SIG-M5 (cell line): ENCODE data around the gene MDC1.

Experiments
- DNase-seq: peaks from one replicate; lab custom pipeline; 2025; lab: John Stamatoyannopoulos, UW

The MDC1 gene

DNA sequence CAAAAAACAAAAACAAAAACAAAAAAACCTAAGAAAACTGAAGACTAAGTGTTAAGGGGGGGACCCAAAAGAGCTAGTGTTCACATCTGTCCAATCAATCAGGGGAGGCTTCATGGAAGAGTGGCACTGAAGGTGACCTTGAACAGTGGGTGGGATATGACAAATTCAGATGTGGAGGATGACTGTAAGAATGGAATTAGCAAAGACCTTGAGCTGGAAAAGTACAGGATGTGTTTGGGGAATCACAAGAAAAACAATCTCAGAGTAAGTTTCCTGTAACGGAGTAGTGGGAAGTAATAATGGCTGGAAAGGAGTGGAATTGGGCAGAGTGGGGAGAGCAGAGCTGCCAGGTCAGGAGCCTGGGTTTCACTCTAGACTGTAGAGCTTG, 30.2 kb upstream of the MDC1 start:
- DNase-seq: no peak

DNA sequence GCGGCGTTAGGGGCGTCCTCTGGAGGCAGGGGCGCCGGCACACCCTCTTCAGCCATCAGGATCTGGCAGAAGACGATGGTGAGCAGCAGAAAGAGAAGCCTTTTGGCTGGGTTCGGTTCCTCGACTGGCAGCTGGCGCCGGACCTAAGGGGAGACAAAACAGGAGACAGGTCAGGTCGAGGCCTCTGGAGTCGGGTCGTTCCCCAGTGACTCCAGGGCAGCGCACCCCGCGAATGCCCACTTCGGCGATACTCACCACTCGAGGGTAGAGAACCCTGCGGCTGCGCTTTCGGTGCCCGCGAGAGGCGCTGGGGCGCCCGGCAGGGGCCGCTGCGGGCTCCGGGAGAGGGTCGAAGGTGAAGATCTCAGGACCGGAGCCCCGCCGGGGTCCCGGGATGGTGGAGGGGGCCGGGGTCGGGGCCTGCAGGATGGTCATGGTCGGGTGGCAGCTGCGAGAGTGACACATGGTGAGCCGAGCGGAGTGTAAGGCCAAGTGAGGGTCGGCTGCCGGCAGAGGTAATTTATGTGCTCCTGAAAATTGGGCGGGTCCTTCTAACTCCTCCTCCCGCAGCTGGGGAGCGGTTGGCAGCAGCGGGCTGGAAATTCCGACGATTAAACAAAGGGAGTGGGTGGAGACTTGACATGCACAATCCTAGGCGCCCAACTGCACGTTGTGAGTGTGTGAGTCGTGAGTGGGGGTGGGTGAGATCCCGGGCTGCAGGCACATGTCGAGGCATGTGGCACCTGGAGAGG, 27.1 kb upstream of the MDC1 start, which contains the start of gene IER3:
IER3 (minus strand) TSS at position 494 of the 752 bp plus-strand sequence; CDS start at position 465, 29 bp downstream.
- DNase-seq: no peak

DNA sequence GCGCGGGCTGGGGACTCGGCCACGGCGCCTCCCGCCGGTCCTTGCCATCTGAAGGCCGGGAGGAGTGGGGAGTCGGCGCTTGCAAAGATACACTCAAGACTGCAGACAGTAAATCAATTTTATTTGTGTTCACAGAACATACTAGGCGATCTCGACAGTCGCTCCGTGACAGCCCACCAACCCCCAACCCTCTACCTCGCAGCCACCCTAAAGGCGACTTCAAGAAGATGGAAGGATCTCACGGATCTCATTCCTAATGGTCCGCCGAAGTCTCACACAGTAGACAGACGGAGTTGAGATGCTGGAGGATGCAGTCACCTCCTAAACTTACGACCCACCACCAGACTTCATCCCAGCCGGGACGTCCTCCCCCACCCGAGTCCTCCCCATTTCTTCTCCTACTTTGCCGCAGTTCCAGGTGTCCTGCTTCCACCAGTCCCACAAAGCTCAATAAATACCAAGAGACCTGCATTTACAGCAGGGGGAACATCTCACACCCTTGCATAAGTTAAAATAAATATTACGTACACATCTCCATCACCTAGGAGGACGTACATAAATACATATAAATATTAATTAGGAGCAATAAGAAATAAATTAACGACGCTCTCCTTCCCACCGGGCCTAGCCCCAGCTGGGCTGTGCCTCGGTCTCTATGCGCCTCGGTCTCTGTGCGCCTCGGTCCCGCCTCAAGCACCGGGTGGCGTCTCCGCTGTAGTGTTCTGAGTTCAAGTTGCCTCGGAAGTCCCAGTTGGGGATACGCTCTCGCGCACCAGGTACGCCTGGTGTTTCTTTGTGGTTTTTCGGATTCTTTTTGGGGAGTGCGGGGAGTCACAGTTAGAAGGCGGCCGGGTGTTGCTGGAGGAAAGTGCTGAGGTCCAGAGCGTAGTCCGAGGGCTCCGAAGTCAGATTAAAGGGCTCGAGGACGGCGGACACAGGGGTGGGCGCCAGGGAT, 26.3 kb upstream of the MDC1 start:
- no peak for DNase-seq

DNA sequence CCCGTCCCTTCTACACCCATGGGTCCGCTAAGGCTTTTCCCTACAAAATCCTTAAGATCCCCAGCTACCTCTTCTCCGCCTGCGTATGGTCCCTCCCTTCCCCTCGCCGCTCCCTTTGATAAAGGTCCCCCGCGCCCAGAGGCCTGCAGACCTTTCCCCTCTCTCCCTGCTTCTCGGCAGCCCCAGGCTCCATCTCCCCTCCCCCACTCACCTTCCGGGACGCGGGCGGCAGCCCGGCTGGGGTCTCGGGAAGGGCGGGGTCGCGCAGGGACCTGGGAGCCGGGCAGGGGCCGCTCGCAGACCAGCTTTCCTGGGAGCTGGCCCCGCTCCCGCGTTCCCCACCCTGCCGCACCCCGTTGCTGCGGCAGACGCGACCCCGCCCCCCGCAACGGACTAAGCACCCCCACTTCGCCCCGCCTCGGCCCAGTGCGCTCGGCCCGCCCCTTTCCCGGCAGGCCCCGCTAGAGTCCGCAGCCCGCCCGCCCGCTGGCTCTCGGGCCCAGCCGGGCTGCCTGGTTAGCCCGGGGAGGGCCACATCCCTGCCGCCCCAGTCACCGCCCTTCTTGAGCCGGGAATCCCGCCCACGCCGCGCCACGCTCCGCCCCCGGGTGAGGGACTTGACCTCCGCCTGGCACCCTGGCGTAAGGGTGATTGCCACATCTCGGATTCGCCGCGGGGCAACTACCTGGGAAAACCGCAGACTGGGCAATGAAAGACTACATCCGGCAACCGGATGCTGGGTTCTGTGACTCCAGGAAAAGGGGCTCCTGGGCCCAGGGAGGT, 25.4 kb upstream of the MDC1 start, which contains the start of gene FLOT1:
FLOT1 (minus strand) TSS at position 372 of the 783 bp plus-strand sequence. CDS start 498 bp downstream, outside the sequence.
- peak; percentile 20 for DNase-seq

DNA sequence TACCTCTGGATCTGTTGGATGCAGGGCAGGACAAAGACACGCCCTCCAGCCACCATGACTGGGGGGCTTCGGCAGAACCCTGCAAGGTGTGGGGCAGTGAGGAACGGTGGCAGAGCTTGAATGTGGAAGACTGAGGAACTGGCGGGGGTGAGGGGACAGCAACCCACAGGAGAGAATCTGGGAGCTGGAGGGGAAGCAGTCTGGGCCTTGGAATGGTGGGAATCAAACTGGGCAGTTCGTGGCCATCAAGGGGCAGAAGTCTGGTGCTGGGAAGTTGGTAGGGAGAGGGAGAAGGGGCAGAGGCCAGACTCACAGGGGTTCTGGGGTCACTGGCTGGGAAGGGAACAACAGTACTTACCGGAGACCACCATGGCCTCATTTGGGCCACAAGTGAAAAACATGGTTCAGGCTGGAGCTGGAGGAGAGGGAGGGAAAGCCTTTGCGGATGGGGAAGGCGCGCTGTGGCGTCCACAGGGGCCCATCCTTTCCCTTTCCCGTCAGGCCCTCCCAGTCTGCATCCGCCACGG, 24.8 kb upstream of the MDC1 start:
- no peak for DNase-seq

DNA sequence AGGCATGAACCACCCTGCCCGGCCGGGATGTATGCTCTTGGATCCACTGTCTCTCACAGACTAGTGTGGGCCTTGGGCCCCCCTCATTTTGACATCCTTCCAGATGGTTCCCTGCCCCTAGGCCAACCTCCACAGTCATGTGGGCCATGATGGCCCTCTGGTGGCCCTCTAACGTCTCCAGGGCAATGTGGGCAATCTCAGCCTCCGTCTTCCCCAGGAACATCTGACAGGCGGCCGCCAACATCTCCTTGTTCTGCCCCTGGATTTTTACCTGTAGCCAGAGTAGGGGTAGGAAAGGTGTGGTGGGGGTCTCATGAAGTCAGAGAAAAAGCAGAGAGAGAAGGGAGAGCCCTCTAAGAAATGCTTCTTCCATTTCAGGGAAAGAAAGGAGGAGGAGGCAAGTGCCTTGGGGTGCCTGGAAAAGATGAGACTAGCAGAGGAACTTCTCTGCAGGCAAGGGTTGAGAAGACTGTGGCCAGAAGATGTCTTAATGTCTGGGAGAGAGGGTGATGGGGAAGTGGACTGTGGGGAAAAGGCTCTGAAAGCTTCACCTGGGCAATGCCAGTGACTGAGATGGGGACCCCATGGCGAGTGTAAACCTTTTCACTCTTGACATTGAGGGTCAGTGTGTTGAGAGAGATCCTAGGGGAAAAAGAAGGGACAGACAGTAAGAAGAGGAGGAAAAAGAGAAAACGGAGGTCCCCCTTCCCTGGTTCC, 24.1 kb upstream of the MDC1 start:
- DNase-seq: no peak

DNA sequence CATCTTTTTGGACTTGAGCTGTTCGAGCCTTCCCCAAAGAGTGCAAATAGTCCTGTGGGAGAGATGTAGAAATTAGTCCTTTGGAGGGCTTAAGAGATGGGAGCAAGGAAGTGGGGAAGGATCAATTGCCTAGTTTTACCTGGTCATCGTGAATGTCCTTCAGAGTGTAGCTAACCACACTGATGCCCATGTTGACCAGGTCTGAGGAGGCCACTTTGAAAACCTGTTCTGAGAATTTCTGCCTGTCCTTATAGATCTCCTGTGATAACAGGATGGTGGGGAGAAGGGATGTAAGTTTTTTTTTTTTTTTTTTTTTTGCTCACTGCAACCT, 23.4 kb upstream of the MDC1 start:
- no peak for DNase-seq

DNA sequence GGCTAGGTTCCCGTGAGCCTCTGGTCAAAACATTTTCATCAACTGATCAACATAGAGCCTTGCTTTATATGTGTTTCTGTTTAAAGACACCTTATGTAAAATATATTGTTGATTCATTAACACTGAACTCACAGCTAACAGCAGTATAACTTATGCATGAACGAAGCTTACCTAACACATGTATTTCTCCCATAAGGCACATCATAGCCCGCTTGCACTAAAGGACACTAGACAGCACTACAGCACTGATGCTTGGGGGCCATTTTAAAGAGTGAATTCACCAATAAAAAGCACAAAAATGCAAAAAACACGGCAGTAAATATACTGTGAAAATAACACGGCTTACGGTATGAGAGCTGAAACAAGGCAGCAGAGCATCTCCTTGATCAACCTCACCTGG, 21.5 kb upstream of the MDC1 start:
- no peak for DNase-seq

DNA sequence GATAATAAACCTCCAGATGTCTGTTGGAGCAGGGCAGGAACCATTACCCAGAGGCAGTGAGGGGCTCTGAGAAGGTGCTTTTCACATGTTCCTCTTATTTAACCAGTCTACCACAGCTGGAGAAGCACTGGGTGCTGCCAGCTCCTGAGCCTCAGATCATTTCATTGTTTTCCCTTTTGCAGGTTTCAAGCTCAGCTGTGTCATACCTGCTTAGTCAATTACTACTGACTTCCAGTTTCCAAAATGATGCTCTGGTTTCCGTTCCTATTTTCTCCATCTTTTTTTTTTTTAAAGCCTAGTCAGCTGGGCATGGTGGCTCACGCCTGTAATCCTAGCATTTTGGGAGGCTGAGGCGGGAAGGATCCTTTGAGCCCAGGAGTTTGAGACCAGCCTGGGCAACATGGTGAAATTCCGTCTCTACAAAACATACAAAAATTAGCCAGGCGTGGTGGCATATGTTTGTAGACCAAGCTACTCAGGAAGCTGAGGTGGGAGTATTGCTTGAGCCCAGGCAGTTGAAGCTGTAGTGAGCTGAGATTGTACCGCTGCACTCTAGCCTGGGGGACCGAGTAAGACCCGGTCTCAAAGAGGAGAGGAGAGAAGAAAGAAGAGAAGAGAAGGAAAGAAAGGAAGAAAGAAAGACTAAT, 18.7 kb upstream of the MDC1 start:
- no peak for DNase-seq

DNA sequence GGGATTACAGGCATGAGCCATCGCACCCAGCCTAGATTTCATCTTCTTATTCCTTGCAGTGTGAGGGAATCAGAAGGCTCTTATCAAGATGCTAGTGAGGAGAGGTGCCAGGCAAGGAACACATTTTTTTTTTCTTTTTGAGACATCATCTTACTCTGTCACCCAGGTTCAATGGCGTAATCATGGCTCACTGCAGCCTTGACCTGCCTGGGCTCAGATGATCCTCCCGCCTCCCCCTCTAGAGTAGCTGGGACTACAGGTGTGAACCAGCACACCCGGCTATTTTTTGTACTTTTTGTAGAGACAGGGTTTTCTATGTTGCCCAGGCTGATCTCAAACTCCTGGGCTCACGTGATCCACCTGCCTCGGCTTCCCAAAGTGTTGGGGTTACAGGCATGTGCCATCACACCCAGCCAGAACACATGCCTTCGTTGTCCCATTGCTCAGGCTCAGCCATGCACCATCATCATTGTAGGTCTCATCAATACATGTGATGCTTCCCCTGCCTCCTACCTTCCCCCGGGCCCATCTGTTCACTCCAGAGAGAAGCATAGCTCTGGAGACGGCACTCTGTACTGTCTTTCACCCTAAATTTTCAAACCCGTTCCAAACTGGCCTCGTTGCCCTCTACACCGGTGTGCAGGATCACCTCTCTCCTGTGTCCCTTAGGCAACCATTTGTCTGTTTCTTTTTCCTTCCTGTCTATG, 15.3 kb upstream of the MDC1 start:
- DNase-seq: no peak

DNA sequence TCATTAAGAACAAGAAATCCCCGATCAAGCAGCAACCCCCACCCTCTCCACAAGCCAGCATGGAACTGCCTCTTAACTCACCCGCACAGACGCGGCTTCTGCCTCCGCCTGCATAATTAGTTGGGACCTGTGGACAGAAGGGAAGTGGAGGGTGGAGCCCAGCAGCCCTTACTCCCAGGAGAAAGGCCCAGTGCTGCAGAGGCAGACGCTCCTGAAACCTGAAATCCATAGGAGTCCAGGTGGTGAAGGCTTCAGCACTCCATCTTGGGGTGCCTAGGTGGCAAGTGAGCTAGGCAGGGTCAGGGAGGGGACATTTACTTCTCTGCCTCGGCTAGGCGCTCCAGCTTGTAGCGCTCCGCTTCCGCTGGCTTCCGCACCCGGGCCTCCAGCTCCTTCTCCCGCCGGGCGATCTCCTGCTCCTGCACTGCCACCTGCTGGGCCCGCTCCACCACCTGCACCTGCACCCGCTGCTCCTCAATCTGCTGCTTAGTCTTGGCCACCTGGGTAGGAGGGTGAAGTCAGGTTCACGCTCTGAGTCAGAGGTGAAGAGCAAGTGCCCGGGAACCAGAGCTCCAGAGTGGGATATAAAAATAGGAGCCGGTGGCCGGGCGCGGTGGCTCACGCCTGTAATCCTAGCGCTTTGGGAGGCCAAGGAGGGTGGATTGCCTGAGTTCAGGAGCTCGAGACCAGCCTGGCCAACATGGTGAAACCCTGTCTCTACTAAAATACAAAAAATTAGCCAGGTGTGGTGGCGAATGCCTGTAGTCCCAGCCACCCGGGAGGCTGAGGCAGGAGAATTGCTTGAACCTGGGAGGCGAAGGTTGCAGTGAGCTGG, 13.7 kb upstream of the MDC1 start:
- DNase-seq: no peak

DNA sequence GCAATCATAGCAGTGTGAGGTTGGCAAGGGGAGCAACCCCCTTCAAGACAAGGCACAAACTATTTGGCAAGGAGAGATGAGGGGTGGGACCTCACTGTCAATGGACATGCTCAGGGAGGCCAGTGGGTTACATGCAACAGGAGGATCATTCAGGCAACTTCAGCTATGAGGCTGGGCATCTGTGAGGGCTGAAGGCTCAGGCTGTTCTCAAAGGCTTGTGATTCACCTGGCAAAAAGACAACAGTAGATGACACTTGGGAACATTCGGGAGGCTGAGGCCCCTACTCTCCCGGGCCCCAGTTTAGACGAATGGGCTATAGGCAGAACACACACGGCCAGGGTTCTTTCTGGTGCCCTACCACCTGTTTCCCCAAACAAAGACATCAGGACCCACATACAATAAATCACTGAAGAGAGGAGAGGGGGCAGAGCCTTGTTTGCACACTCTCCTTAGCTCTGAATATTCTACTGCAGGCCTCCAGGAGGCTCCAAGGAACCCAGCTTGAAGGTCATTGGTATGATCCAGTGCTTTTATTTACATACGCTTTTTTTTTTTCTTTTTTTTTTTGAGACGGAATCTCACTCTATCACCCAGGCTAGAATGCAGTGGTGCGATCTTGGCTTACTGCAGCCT, 11.0 kb upstream of the MDC1 start:
- no peak for DNase-seq

DNA sequence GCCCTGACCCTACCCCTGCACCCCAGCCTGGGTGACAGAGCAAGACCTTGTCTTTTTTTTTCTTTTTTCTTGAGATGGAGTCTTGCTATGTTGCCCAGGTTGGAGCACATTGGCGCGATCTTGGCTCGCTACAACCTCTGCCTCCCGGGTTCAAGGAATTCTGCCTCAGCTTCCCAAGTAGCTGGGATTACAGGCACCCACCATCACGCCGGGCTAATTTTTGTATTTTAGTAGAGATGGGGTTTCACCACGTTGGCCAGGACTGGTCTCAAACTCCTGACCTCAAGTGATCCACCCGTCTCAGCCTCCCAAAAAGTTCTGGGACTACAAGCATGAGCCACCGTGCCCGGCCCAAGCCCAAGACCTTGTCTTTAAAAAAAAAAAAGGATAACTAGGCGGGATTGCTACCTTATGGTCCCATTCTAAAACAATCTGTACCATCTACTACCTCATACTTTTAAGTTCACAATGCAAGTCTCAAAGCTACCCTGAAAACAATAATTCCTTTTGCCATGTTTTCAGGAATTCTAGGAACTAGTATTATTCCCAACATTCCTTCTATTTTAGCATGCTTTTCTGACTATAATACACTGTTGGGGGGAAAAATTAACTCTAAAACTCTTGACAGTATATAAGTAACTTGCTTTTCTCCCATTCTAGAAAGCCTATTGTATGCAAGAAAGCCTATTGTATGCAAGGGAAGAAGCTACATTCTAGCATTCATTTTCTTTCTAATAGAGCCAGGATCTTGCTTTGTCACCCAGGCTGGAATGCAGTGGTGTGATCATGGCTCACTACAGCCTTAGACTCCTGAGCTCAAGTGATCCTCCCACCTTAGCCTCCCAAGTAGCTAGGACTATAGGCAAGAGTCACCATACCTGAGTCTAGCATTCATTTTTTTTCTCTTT, 9.7 kb upstream of the MDC1 start:
- DNase-seq: no peak

DNA sequence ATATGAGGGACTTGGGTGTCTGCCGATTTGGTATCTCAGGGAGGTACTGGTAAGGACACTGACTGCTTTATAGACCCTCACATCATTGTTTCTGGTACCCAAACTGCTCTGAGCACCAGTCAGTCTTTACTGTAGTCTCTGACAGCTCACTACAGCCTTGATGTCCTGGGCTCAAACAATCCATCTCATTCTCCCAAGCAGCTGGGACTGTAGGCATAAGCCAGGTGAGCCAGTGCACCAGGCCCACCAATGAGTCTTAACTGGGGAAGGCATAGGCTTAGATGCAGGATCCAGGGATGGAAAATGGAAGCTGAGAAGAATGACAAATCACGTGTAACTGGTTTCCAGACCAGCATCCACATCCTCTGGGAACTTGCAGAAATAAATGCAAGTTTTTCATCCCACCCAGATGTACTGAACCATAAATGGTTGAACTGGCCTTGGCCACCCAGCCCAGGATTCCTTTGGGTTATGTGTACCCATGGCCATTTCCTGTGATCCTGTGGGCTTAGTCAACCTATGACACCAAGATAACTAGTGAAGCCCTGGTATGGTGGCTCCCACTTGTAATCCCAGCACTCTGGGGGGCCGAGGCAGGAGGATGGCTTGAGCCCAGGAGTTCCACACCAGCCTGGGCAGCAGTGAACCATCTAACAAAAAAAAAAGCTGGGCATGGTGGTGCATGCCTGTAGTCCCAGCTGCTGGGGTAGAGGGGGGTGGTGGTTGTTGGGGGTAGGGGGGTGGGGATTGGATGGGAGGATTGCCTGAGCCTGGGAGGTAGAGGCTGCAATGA, 8.8 kb upstream of the MDC1 start:
- DNase-seq: no peak

DNA sequence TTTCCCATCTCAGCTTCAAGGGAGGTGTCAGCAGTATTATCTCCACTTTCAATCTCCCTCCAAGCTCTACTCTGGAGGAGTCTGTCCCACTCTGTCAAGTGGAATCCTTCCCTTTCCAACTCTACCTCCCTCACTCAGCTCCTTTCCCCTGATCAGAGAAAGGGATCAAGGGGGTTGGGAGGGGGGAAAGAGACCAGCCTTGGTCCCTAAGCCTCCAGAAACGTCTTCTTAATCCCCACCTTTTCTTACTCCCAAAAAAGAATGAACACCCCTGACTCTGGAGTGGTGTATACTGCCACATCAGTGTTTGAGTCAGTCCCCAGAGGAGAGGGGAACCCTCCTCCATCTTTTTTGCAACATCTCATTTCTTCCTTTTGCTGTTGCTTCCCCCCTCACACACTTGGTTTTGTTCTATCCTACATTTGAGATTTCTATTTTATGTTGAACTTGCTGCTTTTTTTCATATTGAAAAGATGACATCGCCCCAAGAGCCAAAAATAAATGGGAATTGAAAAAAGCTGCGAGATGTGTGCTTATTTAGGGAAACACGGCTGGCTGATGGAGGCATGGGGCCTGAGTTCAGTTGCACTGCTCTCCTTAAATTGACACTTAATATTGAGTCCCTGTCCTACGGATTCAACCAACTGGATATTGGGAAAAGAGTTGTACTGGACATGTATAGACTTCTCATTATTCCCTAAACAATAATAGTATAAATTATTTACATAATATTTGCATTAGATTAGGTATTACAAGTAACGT, 8.0 kb upstream of the MDC1 start:
- DNase-seq: no peak
